Measurements from ENCODE around the gene RNASE8. TPM values are rescaled to one million over a fixed set of nuclear protein-coding genes. Genes with fewer than 3 reads are reported as not detected.

The RNASE8 gene
- total RNA-seq, 2 donors from 2014 or later: not detected

GRCh38 chr14:21102521-21103410 is 45.1 kb downstream of the RNASE8 start:
- intact Hi-C loops (cut with DNase I): no loop called here
- Histone ChIP-seq H3K9me3 (no peaks in the 10 kb centered on the region), H3K4me1 (peaks cover 22% of the 10 kb centered on the region), H3K27me3 (no peaks in the 10 kb centered on the region), H3K27ac (peak overlapping the region; percentile 99), H3K36me3 (no peaks in the 10 kb centered on the region), H3K9ac (ENCODE audit: low read depth in 2 of 2, low read length in 2 of 2) (peak overlapping the region; percentile 19 to 82), H3K4me3 (peak overlapping the region; percentile 62)
- peak; percentile 72 for DNase-seq
- no peak for TF ChIP-seq CTCF (IDR thresholded peaks at IDR 0.05)

GRCh38 chr14:21103411-21103709 is 45.7 kb downstream of the RNASE8 start:
- Histone ChIP-seq H3K9ac (ENCODE audit: low read depth in 2 of 2, low read length in 2 of 2) (peak overlapping the region; percentile 19 to 82), H3K27ac (peak overlapping the region; percentile 99), H3K4me3 (peak overlapping the region; percentile 62), H3K4me1 (peaks cover 22% of the 10 kb centered on the region), H3K9me3 (no peaks in the 10 kb centered on the region), H3K27me3 (no peaks in the 10 kb centered on the region), H3K36me3 (no peaks in the 10 kb centered on the region)
- intact Hi-C loops (cut with DNase I): no loop called here
- no peak for TF ChIP-seq CTCF (IDR thresholded peaks at IDR 0.05)
- DNase-seq: no peak

GRCh38 chr14:21103710-21104447 is 46.3 kb downstream of the RNASE8 start:
- Histone ChIP-seq H3K9me3 (no peaks in the 10 kb centered on the region), H3K27ac (peak overlapping the region; percentile 99), H3K27me3 (no peaks in the 10 kb centered on the region), H3K36me3 (no peaks in the 10 kb centered on the region), H3K4me1 (peaks cover 21% of the 10 kb centered on the region), H3K4me3 (peak overlapping the region; percentile 62), H3K9ac (ENCODE audit: low read depth in 2 of 2, low read length in 2 of 2) (peak overlapping the region; percentile 82 to 90)
- TF ChIP-seq CTCF (IDR thresholded peaks at IDR 0.05): peak; percentile 73
- intact Hi-C loops (cut with DNase I): no loop called here
- DNase-seq: peak; percentile 96

GRCh38 chr14:21104448-21105060 is 46.9 kb downstream of the RNASE8 start:
- Histone ChIP-seq H3K9me3 (no peaks in the 10 kb centered on the region), H3K9ac (ENCODE audit: low read depth in 2 of 2, low read length in 2 of 2) (peak overlapping the region; percentile 82 to 90), H3K4me3 (peak overlapping the region; percentile 62), H3K27me3 (no peaks in the 10 kb centered on the region), H3K4me1 (peaks cover 15% of the 10 kb centered on the region), H3K36me3 (no peaks in the 10 kb centered on the region), H3K27ac (peak overlapping the region; percentile 99)
- intact Hi-C loops (cut with DNase I): loop anchor here (5.0 kb wide), 1 partner anchor 37 kb away; no protein-coding TSS in a partner anchor
- DNase-seq: peak; percentile 85
- peak; percentile 89 for TF ChIP-seq CTCF (IDR thresholded peaks at IDR 0.05)

- peak overlapping the region in 1 of 2 donors; percentile 82 for H3K9ac ChIP-seq (ENCODE audit: low read depth in 2 of 2, low read length in 2 of 2)
- DNase-seq: peak; percentile 54
- no peaks in the 10 kb centered on the region for H3K36me3 ChIP-seq
- no peaks in the 10 kb centered on the region for H3K27me3 ChIP-seq
- no peaks in the 10 kb centered on the region for H3K9me3 ChIP-seq
- peaks cover 15% of the 10 kb centered on the region for H3K4me1 ChIP-seq
- intact Hi-C loops (cut with DNase I): loop anchor here (5.0 kb wide), 1 partner anchor 38 kb away; no protein-coding TSS in a partner anchor
- no peak for TF ChIP-seq CTCF (IDR thresholded peaks at IDR 0.05)
- H3K4me3 ChIP-seq: no peak overlapping the region
- peak overlapping the region; percentile 99 for H3K27ac ChIP-seq
Observed at GRCh38 chr14:21105095-21105494, 47.5 kb downstream of the RNASE8 start.
